ENCODE results near the gene CCNA2. TPM values are rescaled to one million over a fixed set of nuclear protein-coding genes. Genes with fewer than 3 reads are reported as not detected.

Gene CCNA2
- polyA plus RNA-seq, 4 donors = 2.2 to 29.8 (median 14.0) TPM

DNA sequence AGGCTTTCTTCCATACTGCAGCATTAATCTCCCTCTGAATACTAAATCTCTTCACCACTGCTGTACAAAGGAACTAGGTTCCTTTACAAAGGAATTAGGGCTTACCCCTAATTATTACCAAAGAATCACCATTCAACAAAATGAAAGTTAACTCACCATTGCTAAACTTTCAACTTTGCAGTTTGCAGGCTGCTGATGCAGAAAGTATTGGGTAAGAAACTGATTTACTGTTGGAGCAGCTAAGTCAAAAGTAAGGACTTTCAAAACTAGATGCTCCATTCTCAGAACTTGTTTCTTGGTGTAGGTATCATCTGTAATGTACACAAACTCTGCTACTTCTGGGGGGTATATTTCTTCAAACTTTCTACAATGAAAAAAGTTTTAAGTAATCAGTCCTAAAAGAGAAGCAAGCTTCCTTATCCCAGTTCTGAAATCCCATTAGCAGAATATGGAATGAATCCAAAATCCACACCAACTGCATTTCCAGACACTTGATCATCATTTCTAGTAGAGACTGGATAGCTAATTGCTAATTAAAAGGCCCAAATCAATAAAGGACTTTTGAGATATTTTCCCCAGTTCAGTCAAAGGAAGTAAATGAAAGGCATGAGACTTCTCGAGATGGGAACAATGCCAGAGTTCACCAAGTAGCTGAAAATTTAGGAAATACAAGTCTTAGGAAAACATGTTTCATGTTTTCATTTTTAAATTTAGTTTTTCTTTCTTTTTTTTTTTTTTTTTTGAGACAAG, 4.3 kb downstream of the CCNA2 start:
- H3K27me3 ChIP-seq (ENCODE audit: control insufficient read depth in 3 of 3, insufficient read depth in 3 of 3, low read length in 3 of 3) = no peaks in the 10 kb centered on the region
- no peak overlapping the region for H3K27ac ChIP-seq (ENCODE audit: low read depth in 1 of 3, low read length in 2 of 3)
- peaks cover 0 to 4% (median 3%) of the 10 kb centered on the region in 3 donors for H3K4me1 ChIP-seq (ENCODE audit: control insufficient read depth in 3 of 3, insufficient read depth in 2 of 3, low read depth in 1 of 3, low read length in 2 of 3)
- peaks cover 4 to 10% (median 5%) of the 10 kb centered on the region in 3 donors for H3K36me3 ChIP-seq (ENCODE audit: control insufficient read depth in 3 of 3, insufficient read depth in 2 of 3, low read depth in 1 of 3, low read length in 3 of 3)
- DNase-seq (no peak), FAIRE-seq (no peak)
- no peak overlapping the region for H3K4me3 ChIP-seq (ENCODE audit: low read depth in 1 of 3, low read length in 3 of 3)
- WGBS, 3 donors = 42 to 91% (median 77%) methylated on average over 1 of the region's 1 CpG
- no peaks in the 10 kb centered on the region for H3K9me3 ChIP-seq (ENCODE audit: control insufficient read depth in 2 of 2, insufficient read depth in 1 of 2, low read depth in 1 of 2, low read length in 1 of 2)

DNA sequence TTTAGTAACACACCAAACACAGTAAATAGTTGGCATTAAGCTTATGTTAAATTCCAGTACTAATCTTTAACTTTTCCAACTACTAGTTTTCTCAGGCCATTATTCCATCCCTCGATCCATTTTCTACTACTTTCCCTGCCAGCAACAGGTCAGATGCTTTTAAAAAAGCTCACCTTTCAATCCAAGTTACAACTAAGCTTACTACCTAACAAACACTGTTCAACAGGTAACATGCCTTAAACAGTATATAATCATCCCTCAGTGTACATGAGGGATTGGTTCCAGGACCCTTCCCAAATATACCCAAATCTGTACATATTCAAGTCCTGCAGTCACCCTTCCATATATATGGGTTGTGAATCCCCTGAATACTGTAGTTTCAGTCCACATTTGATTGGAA, 5.5 kb downstream of the CCNA2 start:
- Histone ChIP-seq H3K36me3 (ENCODE audit: control insufficient read depth in 3 of 3, insufficient read depth in 2 of 3, low read depth in 1 of 3, low read length in 3 of 3) (peaks cover 4 to 10% (median 5%) of the 10 kb centered on the region in 3 donors), H3K27me3 (ENCODE audit: control insufficient read depth in 3 of 3, insufficient read depth in 3 of 3, low read length in 3 of 3) (no peaks in the 10 kb centered on the region), H3K4me3 (ENCODE audit: low read depth in 1 of 3, low read length in 3 of 3) (no peak overlapping the region), H3K27ac (ENCODE audit: low read depth in 1 of 3, low read length in 2 of 3) (no peak overlapping the region), H3K9me3 (ENCODE audit: control insufficient read depth in 2 of 2, insufficient read depth in 1 of 2, low read depth in 1 of 2, low read length in 1 of 2) (no peaks in the 10 kb centered on the region), H3K4me1 (ENCODE audit: control insufficient read depth in 3 of 3, insufficient read depth in 2 of 3, low read depth in 1 of 3, low read length in 2 of 3) (peaks cover 0 to 4% (median 3%) of the 10 kb centered on the region in 3 donors)
- WGBS, 3 donors = 43 to 56% (median 47%) methylated on average over 1 of the region's 1 CpG
- FAIRE-seq (no peak), DNase-seq (no peak)

DNA sequence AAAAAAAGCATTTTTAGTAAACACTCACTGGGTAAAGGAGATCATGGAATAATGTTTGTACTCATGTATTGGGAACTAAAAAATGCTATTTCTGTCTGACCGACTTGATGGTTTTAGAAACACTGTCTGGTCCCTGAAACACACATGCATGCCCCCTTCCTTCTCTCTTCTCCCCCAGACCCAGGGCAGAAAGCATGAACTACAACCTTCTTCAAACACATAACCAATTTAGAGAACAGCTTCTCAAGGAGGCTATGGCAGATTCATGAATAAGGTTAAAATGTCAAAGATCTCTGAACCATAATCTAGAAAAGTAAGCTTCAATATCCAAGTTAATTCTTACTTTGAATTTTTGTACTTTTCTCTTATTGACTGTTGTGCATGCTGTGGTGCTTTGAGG, 6.0 kb downstream of the CCNA2 start:
- peaks cover 0 to 4% (median 0%) of the 10 kb centered on the region in 3 donors for H3K4me1 ChIP-seq (ENCODE audit: control insufficient read depth in 3 of 3, insufficient read depth in 2 of 3, low read depth in 1 of 3, low read length in 2 of 3)
- no peaks in the 10 kb centered on the region for H3K9me3 ChIP-seq (ENCODE audit: control insufficient read depth in 2 of 2, insufficient read depth in 1 of 2, low read depth in 1 of 2, low read length in 1 of 2)
- FAIRE-seq = no peak
- no peaks in the 10 kb centered on the region for H3K27me3 ChIP-seq (ENCODE audit: control insufficient read depth in 3 of 3, insufficient read depth in 3 of 3, low read length in 3 of 3)
- no peak overlapping the region for H3K27ac ChIP-seq (ENCODE audit: low read depth in 1 of 3, low read length in 2 of 3)
- H3K4me3 ChIP-seq (ENCODE audit: low read depth in 1 of 3, low read length in 3 of 3) = no peak overlapping the region
- 82 to 88% (median 83%) methylated on average over 1 of the region's 1 CpG for WGBS, 3 donors
- H3K36me3 ChIP-seq (ENCODE audit: control insufficient read depth in 3 of 3, insufficient read depth in 2 of 3, low read depth in 1 of 3, low read length in 3 of 3) = peaks cover 4 to 12% (median 5%) of the 10 kb centered on the region in 3 donors
- no peak for DNase-seq

- FAIRE-seq = no peak
- Histone ChIP-seq H3K4me1 (ENCODE audit: control insufficient read depth in 3 of 3, insufficient read depth in 2 of 3, low read depth in 1 of 3, low read length in 2 of 3) (no peaks in the 10 kb centered on the region), H3K27ac (ENCODE audit: low read depth in 1 of 3, low read length in 2 of 3) (no peak overlapping the region), H3K4me3 (ENCODE audit: low read depth in 1 of 3, low read length in 3 of 3) (no peak overlapping the region), H3K9me3 (ENCODE audit: control insufficient read depth in 2 of 2, insufficient read depth in 1 of 2, low read depth in 1 of 2, low read length in 1 of 2) (no peaks in the 10 kb centered on the region), H3K27me3 (ENCODE audit: control insufficient read depth in 3 of 3, insufficient read depth in 3 of 3, low read length in 3 of 3) (no peaks in the 10 kb centered on the region), H3K36me3 (ENCODE audit: control insufficient read depth in 3 of 3, insufficient read depth in 2 of 3, low read depth in 1 of 3, low read length in 3 of 3) (peaks cover 5 to 12% (median 8%) of the 10 kb centered on the region in 3 donors)
- DNase-seq = no peak
- 80 to 85% (median 83%) methylated on average over 3 of the region's 3 CpGs for WGBS, 3 donors
Measured at GRCh38 chr4:121817006-121817405, 6.7 kb downstream of the CCNA2 start.

DNA sequence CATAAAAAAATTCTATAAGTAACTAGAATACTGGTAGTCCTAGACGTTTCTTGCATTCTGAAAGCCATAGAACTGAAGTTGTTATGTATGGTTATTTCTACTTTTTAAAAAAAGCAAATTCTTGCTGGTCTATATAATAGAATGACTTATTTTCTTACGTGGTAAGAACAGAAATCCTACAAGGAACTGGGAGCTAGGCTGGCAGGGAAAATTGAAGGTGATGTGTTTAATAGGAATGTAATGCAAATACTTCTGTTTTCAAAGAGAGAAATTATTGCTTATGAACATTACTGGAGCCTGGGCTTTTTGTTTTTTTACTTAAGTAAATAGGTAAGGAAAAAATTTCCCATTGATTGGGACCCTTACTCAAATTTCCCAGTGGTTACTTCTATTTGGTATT, 8.9 kb downstream of the CCNA2 start:
- Histone ChIP-seq H3K4me3 (ENCODE audit: low read depth in 1 of 3, low read length in 3 of 3) (no peak overlapping the region), H3K4me1 (ENCODE audit: control insufficient read depth in 3 of 3, insufficient read depth in 2 of 3, low read depth in 1 of 3, low read length in 2 of 3) (no peaks in the 10 kb centered on the region), H3K36me3 (ENCODE audit: control insufficient read depth in 3 of 3, insufficient read depth in 2 of 3, low read depth in 1 of 3, low read length in 3 of 3) (peaks cover 8 to 14% (median 12%) of the 10 kb centered on the region in 3 donors), H3K9me3 (ENCODE audit: control insufficient read depth in 2 of 2, insufficient read depth in 1 of 2, low read depth in 1 of 2, low read length in 1 of 2) (no peaks in the 10 kb centered on the region), H3K27ac (ENCODE audit: low read depth in 1 of 3, low read length in 2 of 3) (no peak overlapping the region), H3K27me3 (ENCODE audit: control insufficient read depth in 3 of 3, insufficient read depth in 3 of 3, low read length in 3 of 3) (no peaks in the 10 kb centered on the region)
- DNase-seq = no peak
- no peak for FAIRE-seq
- WGBS, 3 donors = 83 to 94% (median 92%) methylated on average over 2 of the region's 2 CpGs

- Histone ChIP-seq H3K9me3 (ENCODE audit: control insufficient read depth in 2 of 2, insufficient read depth in 1 of 2, low read depth in 1 of 2, low read length in 1 of 2) (no peaks in the 10 kb centered on the region), H3K4me1 (ENCODE audit: control insufficient read depth in 3 of 3, insufficient read depth in 2 of 3, low read depth in 1 of 3, low read length in 2 of 3) (no peaks in the 10 kb centered on the region), H3K27me3 (ENCODE audit: control insufficient read depth in 3 of 3, insufficient read depth in 3 of 3, low read length in 3 of 3) (no peaks in the 10 kb centered on the region), H3K4me3 (ENCODE audit: low read depth in 1 of 3, low read length in 3 of 3) (no peak overlapping the region), H3K27ac (ENCODE audit: low read depth in 1 of 3, low read length in 2 of 3) (no peak overlapping the region), H3K36me3 (ENCODE audit: control insufficient read depth in 3 of 3, insufficient read depth in 2 of 3, low read depth in 1 of 3, low read length in 3 of 3) (peaks cover 5 to 26% (median 8%) of the 10 kb centered on the region in 3 donors)
- FAIRE-seq = no peak
- no peak for DNase-seq
Measured at GRCh38 chr4:121811122-121811521, 12.6 kb downstream of the CCNA2 start.

DNA sequence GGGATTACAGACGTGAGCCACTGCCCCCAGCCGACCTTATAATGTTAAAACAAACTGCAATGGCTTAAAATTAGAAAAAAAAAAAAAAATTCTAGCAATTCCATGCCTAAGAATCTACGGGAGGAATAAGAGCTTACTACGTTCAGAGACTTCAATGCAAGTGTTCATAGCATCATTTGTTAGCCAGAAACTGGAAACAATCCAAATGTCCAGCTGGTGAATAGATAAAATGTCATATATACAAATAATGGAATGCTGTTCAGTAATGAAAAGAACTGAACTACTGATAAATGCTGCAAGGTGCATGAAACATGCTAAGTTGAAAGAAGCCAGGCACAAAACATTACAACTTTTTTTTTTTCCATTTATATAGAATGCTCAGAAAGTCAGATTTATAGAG, 17.3 kb downstream of the CCNA2 start:
- DNase-seq (no peak), FAIRE-seq (no peak)
- Histone ChIP-seq H3K27me3 (ENCODE audit: control insufficient read depth in 3 of 3, insufficient read depth in 3 of 3, low read length in 3 of 3) (no peaks in the 10 kb centered on the region), H3K27ac (ENCODE audit: low read depth in 1 of 3, low read length in 2 of 3) (no peak overlapping the region), H3K4me3 (ENCODE audit: low read depth in 1 of 3, low read length in 3 of 3) (no peak overlapping the region), H3K36me3 (ENCODE audit: control insufficient read depth in 3 of 3, insufficient read depth in 2 of 3, low read depth in 1 of 3, low read length in 3 of 3) (peaks cover 4 to 32% (median 8%) of the 10 kb centered on the region in 3 donors), H3K9me3 (ENCODE audit: control insufficient read depth in 2 of 2, insufficient read depth in 1 of 2, low read depth in 1 of 2, low read length in 1 of 2) (no peaks in the 10 kb centered on the region), H3K4me1 (ENCODE audit: control insufficient read depth in 3 of 3, insufficient read depth in 2 of 3, low read depth in 1 of 3, low read length in 2 of 3) (no peaks in the 10 kb centered on the region)
- 74 to 86% (median 86%) methylated on average over 4 of the region's 4 CpGs for WGBS, 3 donors

- no peak for FAIRE-seq
Measured at GRCh38 chr4:121801715-121802075, 22.0 kb downstream of the CCNA2 start.

More at GRCh38 chr4:121801715-121802075, 22.0 kb downstream of the CCNA2 start:
- Histone ChIP-seq H3K4me3 (ENCODE audit: low read depth in 1 of 3, low read length in 3 of 3) (peak overlapping the region; percentile 76 to 98 (median 84)), H3K4me1 (ENCODE audit: control insufficient read depth in 3 of 3, insufficient read depth in 2 of 3, low read depth in 1 of 3, low read length in 2 of 3) (peaks cover 0 to 15% (median 0%) of the 10 kb centered on the region in 3 donors), H3K27ac (ENCODE audit: low read depth in 1 of 3, low read length in 2 of 3) (peak overlapping the region in 2 of 3 donors; percentile 87 to 94), H3K36me3 (ENCODE audit: control insufficient read depth in 3 of 3, insufficient read depth in 2 of 3, low read depth in 1 of 3, low read length in 3 of 3) (peaks cover 2 to 16% (median 3%) of the 10 kb centered on the region in 3 donors), H3K27me3 (ENCODE audit: control insufficient read depth in 3 of 3, insufficient read depth in 3 of 3, low read length in 3 of 3) (no peaks in the 10 kb centered on the region), H3K9me3 (ENCODE audit: control insufficient read depth in 2 of 2, insufficient read depth in 1 of 2, low read depth in 1 of 2, low read length in 1 of 2) (no peaks in the 10 kb centered on the region)
- DNase-seq = no peak
- 10 to 15% (median 12%) methylated on average over 4 of the region's 4 CpGs for WGBS, 3 donors

Data from small intestine (tissue), 7 donors.